Coronary artery (tissue), 2 donors: ENCODE results near the gene NR1H4.

Experiments
- DNase-seq: peaks from one replicate; pipeline ENCODE4 v3.0.0-alpha.2; 2017; ENCODE audit warnings: low spot score
- H3K27ac ChIP-seq, 2 donors: fragments of 200-600 bp; sonication (generic); one replicate each; pipeline ENCODE4 v1.5.1; 2016 to 2019
- H3K4me3 ChIP-seq: fragments of 200-600 bp; sonication (generic); 2 replicates; pipeline ENCODE4 v1.5.1; 2016; ENCODE audit warnings: mild to moderate bottlenecking, moderate library complexity
- TF ChIP-seq, protein P1 (sequence below): fragments of 200-600 bp; sonication (generic); IDR thresholded peaks from one replicate; pipeline ENCODE4 v1.5.1; 2019; ENCODE audit warnings: antibody characterized with exemption

NR1H4 gene

DNA sequence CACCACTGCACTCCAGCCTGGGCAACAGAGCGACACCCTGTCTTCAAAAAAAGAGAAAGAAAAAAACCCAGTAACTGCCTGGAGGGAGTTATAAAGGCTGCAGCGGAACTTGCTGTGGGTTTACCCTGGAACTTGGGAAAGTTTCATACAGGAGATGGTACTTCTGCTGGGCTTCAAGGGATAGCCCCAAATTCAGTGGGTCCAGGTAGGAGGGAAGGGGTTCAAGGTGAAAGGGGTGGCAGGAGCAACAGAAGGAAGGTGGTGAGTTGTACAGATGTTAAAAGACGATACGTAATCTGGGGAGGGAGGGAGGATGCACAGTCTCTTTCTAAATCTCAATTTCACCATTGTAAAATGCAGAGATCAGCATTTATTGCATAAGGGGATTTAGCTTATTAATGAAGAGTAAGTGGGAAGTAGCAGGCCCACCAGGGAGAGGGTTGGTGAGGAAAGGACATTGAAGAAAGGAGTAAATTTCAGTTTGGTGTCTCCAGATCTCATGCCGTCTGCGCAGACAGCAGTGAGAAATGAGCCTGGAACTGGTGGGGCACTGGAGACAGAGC, 91.3 kb downstream of the NR1H4 start:
- Histone ChIP-seq H3K4me3 (no peak overlapping the region), H3K27ac (no peak overlapping the region)
- no peak for DNase-seq
- TF ChIP-seq, protein P1, sequence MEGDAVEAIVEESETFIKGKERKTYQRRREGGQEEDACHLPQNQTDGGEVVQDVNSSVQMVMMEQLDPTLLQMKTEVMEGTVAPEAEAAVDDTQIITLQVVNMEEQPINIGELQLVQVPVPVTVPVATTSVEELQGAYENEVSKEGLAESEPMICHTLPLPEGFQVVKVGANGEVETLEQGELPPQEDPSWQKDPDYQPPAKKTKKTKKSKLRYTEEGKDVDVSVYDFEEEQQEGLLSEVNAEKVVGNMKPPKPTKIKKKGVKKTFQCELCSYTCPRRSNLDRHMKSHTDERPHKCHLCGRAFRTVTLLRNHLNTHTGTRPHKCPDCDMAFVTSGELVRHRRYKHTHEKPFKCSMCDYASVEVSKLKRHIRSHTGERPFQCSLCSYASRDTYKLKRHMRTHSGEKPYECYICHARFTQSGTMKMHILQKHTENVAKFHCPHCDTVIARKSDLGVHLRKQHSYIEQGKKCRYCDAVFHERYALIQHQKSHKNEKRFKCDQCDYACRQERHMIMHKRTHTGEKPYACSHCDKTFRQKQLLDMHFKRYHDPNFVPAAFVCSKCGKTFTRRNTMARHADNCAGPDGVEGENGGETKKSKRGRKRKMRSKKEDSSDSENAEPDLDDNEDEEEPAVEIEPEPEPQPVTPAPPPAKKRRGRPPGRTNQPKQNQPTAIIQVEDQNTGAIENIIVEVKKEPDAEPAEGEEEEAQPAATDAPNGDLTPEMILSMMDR = no peak

DNA sequence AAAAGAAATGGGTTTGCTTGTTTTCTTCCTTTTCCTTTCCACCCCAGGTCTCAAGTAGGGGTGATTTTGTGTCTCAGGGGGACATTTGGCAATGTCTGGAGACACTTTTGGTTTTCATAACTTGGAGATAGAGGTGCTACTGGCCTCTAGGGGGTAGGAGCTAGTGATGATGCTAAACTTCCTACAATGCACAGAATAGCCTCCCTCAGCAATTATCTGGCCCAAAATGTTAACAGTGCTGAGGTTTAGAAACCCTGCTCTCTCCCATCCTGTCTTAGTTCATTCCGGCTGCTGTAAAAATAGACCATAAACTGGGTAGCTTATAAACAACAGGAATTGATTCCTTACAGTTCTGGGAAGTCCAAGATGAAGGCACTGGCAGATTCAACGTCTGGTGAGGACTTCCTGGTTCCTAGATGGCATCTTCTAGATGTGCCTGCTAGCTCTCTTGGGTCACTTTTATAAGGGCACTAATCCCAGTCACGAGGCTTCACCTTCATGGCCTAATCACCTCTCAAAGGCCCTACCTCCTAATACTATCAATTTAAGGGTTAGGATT, 92.4 kb downstream of the NR1H4 start:
- TF ChIP-seq, protein P1 = no peak
- Histone ChIP-seq H3K27ac (peak overlapping the region in 1 of 2 donors; percentile 51), H3K4me3 (no peak overlapping the region)
- DNase-seq = no peak

DNA sequence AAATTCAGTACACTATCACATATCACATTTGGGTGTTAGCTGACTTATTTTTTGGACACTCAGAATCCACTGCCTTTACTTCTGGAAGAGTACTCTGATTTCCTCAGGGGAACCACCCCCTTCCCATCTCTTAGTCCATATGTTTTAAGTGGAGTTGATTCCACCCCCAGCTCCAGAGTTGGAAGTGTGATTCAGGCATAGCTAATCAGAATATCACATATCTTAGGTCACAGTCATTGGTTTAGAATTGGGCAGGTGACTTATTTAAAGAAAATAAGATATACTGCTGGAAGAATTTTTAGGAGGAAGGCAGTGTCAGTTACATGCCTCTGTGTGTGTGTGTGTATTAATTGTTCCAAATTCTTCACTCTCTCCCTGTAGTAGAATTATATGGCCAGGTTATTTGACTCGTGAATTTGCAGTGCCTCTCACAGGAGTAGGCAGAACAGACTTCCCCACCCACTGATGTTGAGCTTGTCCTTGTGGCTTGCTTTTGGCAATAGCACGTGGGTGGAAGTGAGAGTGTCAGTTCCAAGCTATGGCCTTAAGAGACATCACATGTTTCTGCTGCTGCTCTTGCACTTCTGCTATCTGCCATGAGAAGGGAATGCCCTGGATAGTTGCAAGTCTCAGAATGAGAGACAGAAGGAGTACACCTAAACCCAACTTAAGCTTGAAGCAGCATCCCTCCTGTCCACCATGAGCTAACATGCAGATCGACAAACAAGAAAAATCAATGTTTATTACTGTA, 93.4 kb downstream of the NR1H4 start:
- TF ChIP-seq, protein P1 = no peak
- no peak for DNase-seq
- H3K27ac ChIP-seq = peak overlapping the region in 1 of 2 donors; percentile 40
- H3K4me3 ChIP-seq = no peak overlapping the region

DNA sequence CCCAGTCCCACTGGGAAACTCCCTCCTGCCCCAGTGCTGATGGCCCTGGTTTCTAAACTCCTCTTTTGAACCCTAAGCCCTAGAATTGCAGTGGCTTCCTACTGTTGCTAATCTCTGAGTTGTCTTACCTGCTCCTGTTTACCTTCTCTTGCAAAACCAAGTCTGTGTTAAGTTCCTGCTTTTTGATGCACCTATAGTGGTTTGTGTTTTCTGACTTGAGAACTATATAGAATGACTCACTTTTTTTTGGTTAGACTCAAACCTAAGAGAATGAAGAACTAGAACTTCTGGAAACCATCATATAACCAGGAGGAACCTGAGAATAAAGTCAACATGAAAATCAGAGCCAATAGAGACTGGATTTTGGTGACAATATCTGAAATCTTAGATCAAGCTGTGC, 94.3 kb downstream of the NR1H4 start:
- Histone ChIP-seq H3K27ac (peak overlapping the region in 1 of 2 donors; percentile 40), H3K4me3 (no peak overlapping the region)
- TF ChIP-seq, protein P1 = no peak
- DNase-seq = no peak

DNA sequence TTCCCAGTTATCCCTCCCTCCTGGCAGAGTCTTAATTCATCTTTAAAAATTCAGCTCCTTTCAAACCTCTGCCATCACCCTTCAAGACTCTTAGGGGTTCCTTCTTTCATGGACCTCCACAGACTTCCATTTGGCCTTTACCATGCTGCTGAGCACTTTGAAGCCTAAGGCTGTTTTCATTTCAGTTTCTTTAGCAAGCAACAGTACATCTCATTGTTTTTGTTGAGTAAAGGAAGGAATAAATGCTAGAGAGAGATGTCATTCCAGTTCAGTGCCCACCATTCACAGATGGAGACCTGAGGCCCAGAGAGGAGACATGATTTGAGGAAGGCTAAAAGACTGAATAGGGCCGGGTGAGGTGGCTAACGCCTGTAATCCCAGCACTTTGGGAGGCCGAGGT, 98.5 kb downstream of the NR1H4 start:
- Histone ChIP-seq H3K27ac (no peak overlapping the region), H3K4me3 (no peak overlapping the region)
- no peak for DNase-seq
- TF ChIP-seq, protein P1 = no peak

DNA sequence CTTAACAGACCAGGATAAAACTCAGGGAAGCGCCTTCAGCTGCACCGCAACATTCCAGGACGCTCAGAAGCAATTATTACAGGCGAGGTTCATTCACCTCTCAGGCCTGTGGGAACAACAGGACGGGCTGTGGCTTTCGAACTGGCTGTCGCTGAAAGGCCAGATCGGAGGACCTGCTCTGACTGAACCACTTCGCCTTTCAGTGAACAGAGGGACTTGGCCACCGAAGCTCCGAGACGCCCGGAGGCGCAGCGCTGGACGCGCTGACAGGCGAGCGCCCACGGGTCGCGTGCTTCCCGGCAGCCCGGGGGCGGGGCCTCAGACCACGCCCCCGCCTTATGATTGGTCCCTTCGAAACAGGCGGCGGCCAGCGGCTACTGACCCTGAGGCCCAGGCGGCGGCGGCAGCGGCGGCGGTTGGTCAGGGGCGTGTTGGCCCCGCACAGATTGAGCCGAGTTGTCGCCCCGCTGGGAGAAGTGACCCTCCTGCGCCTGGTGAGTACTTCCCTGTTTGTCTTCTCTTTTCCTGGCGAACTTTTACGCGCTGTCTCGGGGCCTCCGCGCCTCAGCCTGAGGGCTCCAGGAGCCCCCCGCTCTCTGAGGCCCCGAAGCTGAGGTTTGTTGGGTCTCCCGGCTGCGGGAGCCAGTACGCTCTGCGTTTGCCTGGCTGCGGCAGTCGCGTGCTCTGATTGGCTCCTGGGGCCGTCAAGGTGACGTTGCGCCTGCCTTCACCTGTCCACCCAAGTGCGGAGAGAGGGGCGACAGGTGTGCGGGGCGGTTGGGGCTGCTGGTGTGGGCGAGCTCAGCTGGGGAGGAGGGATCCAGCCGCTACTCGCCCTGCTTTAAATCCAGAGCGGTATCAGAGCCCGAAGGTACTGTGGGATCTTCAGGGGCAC, 99.9 kb downstream of the NR1H4 start, which contains the start of gene GAS2L3:
GAS2L3 (plus strand) TSS at position 393 of the 895 bp plus-strand sequence. CDS start 21,221 bp downstream, outside the sequence.
- TF ChIP-seq, protein P1 = no peak
- peak; percentile 91 for DNase-seq
- Histone ChIP-seq H3K27ac (peak within 1 kb of the TSS; percentile 10 to 70), H3K4me3 (peak within 1 kb of the TSS; percentile 72)
